GM12891 (cell line): ENCODE measurements around the gene GCK.

ENCODE experiments used
- DNase-seq: peaks from one replicate; pipeline ENCODE4 v3.0.0; 2011; ENCODE audit warnings: low spot score; ENCODE audit not compliant: insufficient read length
- FAIRE-seq: peaks from 2 replicates; lab custom pipeline; 2011; peaks lifted over from hg19 to GRCh38; lab: Jason Lieb, UNC
- PAX5 ChIP-seq: IDR thresholded peaks from 2 replicates; pipeline ENCODE4 v1.6.1; 2011; ENCODE audit warnings: low read length, moderate library complexity, mild to moderate bottlenecking; ENCODE audit not compliant: insufficient read depth, severe bottlenecking
- POLR2A ChIP-seq: IDR thresholded peaks from 2 replicates; pipeline ENCODE4 v1.6.1; 2011; ENCODE audit warnings: low read depth, low read length, control low read depth
- POLR2AphosphoS5 ChIP-seq: IDR thresholded peaks from 2 replicates; pipeline ENCODE4 v1.6.1; 2011; ENCODE audit warnings: low read depth, low read length, control low read depth
- POU2F2 ChIP-seq: IDR thresholded peaks from 2 replicates; pipeline ENCODE4 v1.6.1; 2011; ENCODE audit warnings: low read depth, mild to moderate bottlenecking, control low read depth, low read length, moderate library complexity
- SPI1 ChIP-seq: IDR thresholded peaks from 2 replicates; pipeline ENCODE4 v1.6.1; 2011; ENCODE audit warnings: low read depth, low read length, control low read depth
- TAF1 ChIP-seq: IDR thresholded peaks from 2 replicates; pipeline ENCODE4 v1.6.1; 2011; ENCODE audit warnings: low read depth, low read length, control low read depth

Gene GCK

GRCh38 chr7:44123190-44124003 lies 65.8 kb downstream of the GCK start, which contains the start of gene POLD2:
Gene POLD2, minus strand, starts transcription at chr7:44123548. Its CDS starts 1,495 bp downstream, at chr7:44122053.
- TF ChIP-seq SPI1 (no peak), TAF1 (no peak), PAX5 (peak; percentile 59), POLR2A (peak; percentile 45; the same call in 1 of the 2 replicates), POLR2AphosphoS5 (peak; percentile 62; the same call in 1 of the 2 replicates), POU2F2 (no peak)
- peak; percentile 100 for DNase-seq
- peak; percentile 97 for FAIRE-seq

DNA sequence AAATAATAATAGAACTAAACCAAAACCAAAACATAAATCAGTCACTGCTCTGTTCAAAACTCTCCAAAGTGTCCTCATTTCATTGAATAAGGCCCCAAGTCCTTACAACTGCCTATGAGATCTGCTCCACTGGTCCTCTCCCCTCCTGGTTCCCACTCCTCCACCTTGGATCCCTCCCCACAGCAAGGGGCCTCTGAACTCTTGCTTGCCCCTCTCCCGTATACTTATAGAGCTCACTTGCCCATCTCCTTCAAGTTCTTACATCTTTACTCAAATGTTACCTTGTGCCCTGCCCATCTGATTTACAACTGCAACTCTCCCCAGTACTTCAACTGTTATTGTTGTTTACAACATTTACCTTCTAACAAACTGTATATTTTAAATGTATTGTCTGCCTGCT lies 66.7 kb downstream of the GCK start:
- no peak for TF ChIP-seq POU2F2
- no peak for TF ChIP-seq POLR2A
- no peak for TF ChIP-seq SPI1
- TF ChIP-seq POLR2AphosphoS5: no peak
- FAIRE-seq: peak; percentile 26
- DNase-seq: no peak

DNA sequence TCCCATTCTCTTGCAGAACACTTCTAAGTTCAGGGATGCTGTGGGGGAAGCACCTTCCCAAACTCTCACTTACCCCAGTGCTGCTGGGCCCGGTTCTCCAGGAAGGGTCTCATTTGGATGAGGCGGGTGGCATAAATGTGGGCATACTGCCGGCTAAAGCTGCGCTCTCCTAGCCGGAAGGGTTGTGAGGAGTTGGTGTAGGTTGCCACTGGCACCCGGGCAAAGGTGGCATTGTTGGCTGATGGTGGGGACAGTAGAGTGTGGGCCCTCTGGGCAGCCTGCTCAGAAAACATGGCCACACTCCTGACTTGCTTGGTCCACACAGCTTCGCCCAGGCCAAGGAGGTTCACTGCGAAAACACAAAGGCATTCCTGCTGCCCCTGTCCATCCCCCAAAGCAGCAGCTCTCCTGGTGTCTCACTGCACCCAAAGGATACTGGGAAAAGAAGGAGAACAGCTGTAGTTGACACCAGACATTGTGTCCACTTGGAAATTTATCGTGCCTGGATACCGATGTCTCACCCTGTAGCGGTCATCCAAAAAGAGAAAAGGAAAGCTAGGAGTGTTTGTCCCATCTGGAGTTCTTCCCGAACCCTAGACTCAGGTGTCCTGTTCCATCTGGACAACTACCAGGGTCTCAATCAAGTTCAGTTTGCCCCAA lies 67.3 kb downstream of the GCK start:
- TF ChIP-seq SPI1 (no peak), POLR2AphosphoS5 (no peak), POLR2A (no peak), TAF1 (no peak)
- DNase-seq: no peak
- peak; percentile 43 for FAIRE-seq

GRCh38 chr7:44120395-44120794 lies 68.8 kb downstream of the GCK start:
- no peak for FAIRE-seq
- DNase-seq: no peak
- TF ChIP-seq TAF1 (no peak), PAX5 (no peak), POU2F2 (no peak), SPI1 (no peak), POLR2A (no peak), POLR2AphosphoS5 (no peak)

DNA sequence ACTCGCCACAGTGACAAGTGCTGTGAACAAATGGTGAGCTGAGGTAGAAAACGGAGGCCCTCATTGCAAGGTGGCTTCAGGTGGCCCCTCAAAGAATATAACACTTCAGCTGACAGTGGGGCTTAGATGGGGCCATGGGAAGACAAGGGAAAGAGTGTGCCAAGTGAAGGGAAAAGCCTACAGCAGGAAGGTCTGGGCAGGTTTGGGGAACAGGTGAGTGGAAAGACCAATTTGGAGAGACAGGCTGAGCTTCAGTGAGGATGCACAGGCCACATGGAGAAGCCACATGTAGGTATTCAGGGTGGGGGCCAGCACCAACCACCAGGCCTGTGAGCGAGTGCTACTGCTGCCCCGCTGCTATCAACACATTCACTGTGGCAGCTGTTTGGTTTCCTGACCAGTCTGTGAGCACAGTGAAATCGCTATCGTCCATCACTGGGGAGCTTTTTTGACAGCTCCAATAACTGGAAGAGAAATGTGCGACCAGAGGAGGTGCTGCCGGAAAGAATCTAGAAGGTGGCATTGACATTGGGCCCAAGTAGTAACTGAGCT lies 69.3 kb downstream of the GCK start:
- no peak for TF ChIP-seq PAX5
- no peak for TF ChIP-seq POU2F2
- TF ChIP-seq POLR2AphosphoS5: no peak
- TF ChIP-seq POLR2A: no peak
- TF ChIP-seq SPI1: no peak
- TF ChIP-seq TAF1: no peak
- FAIRE-seq: no peak
- DNase-seq: no peak

DNA sequence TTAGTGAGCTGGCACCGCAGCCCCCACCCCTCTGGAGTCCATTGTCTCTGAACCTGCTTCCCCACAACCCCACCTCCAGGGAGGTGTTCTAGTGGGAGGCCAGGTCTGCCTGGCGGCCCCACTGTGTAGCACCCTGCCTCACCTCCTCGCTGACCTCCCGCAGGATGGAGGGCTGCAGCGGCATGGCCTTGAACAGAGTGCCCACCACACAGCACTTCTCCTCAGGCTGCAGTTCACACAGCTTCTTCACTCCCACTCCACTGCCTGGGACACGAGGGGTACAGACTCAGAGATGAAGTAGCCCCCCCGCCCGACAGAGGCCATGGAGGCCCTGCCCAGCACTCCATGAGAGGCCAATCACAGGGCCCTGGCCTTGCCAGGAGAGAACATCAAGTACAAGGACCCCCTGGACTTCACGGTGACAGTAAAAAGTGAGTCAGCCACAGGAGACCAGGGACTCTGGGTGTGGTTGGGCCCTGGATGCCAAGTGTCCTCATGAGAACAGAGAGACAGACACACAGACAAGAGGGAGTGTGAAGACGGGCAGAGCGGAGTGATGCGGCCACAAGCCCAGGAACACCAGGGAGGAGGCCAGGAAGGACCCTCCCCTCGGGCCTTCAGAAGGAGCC lies 71.3 kb downstream of the GCK start:
- no peak for FAIRE-seq
- no peak for DNase-seq
- TF ChIP-seq POLR2A: no peak
- TF ChIP-seq POLR2AphosphoS5: no peak
- TF ChIP-seq PAX5: no peak
- no peak for TF ChIP-seq POU2F2
- no peak for TF ChIP-seq TAF1
- TF ChIP-seq SPI1: no peak

DNA sequence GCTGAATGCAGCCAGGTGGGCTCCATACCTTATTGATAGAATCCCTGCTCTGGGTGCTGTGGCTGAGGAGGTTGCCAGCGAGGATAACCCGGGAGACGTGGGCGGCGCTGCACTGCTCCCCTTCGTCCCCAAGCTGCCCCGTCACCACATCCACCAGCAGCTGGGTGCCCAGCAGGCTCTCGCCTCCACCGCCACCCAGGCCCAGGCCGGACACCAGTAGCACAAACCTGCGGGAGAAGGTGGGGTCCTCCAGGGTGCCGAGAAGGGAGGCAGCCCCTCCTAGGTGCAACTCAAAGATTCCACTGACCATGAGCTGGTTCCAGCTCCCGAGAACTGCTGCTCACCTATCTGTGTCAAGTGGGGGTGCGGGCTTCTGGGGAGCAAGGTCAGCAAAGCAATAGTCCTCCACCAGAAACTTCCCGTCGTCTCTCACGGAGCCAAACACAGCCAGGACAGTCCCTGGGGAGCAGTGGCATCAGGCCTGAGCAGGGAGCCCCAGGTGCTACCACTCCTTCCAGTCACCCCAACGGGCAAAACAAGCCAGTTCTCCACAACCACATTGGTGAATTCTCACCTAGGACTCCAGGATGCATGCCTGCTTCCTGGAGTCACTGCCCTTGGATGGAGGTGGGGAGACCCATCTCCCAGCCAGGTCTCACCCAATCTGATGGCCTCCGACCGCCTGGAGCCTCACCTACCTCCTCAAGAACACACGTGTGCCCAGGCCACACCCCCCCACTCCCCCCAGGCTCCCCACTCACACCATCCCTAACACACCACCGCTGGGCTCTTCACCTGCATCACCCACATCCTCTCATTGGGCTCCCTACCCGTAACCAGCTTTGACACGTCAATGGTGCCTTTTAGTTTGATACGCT lies 72.2 kb downstream of the GCK start:
- no peak for DNase-seq
- FAIRE-seq: no peak
- TF ChIP-seq PAX5 (no peak), POU2F2 (no peak), SPI1 (no peak), POLR2AphosphoS5 (no peak), POLR2A (no peak; the same call in 1 of the 2 replicates), TAF1 (no peak)

- no peak for DNase-seq
- no peak for TF ChIP-seq SPI1
- no peak for TF ChIP-seq POLR2A
- TF ChIP-seq POU2F2: no peak
- TF ChIP-seq POLR2AphosphoS5: no peak
- TF ChIP-seq TAF1: no peak
- TF ChIP-seq PAX5: no peak
- FAIRE-seq: no peak
Measured at GRCh38 chr7:44116087-44116788, 73.0 kb downstream of the GCK start.
